ENCODE measurements around the gene NOS1. TPM values are rescaled to one million over a fixed set of nuclear protein-coding genes. Genes with fewer than 3 reads are reported as not detected.

Gene NOS1
- not detected in 2 replicates for polyA plus RNA-seq (2011; rRNA removed)
- polyA minus RNA-seq (2011; rRNA and poly(A)+ RNA removed), result under 0.01 TPM in 1 of 2 replicates, not detected in the other

DNA sequence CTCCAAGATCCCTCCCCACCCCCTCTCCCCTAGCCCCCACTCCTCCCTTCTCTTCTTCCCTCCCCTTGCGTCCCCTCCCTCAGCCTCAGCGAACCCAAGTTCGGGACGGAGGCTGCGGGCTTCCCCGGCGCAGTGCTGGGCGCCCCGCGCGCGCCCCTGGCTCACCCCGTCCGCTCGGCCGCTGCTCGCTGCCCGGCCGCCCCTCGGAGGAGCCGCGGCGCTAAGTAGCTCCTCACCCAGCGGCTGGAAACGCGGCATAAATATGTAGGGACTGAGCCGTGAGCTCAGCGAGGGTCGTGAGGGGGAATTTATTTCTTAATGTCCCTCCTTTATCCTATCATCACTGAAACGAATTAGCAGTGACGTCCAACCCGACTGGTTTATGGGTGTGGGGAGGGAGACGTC lies at the start of gene NOS1:
Gene NOS1 (minus strand): TSS at position 280 of the 405 bp plus-strand sequence. CDS start 30,557 bp downstream, outside the sequence.
- H3K27ac ChIP-seq (ENCODE audit: low read depth, low read length), result no peak within 1 kb of the TSS
- no peak for TF ChIP-seq CTCF (IDR thresholded peaks at IDR 0.05; ENCODE audit: low read depth, low read length)
- CTCF ChIA-PET, result no interaction called here
- POLR2A ChIA-PET, result no interaction called here
- H3K9me3 ChIP-seq (ENCODE audit: control insufficient read depth, insufficient read depth, low read length), result no peaks in the 10 kb centered on the region
- H3K4me3 ChIP-seq (ENCODE audit: low read depth, low read length), result no peak within 1 kb of the TSS
- no peak for DNase-seq (ENCODE audit: low read depth, low spot score)
- H3K27me3 ChIP-seq (ENCODE audit: control insufficient read depth, insufficient read depth, low read length), result peaks cover 8% of the 10 kb centered on the region

GRCh38 chr12:117409286-117409685 lies 47.9 kb upstream of the NOS1 start:
- no peak overlapping the region for H3K27ac ChIP-seq (ENCODE audit: low read depth, low read length)
- H3K9me3 ChIP-seq (ENCODE audit: control insufficient read depth, insufficient read depth, low read length), result peaks cover 62% of the 10 kb centered on the region
- POLR2A ChIA-PET, result no interaction called here
- no peak overlapping the region for H3K4me3 ChIP-seq (ENCODE audit: low read depth, low read length)
- DNase-seq (ENCODE audit: low read depth, low spot score), result no peak
- no peak for TF ChIP-seq CTCF (IDR thresholded peaks at IDR 0.05; ENCODE audit: low read depth, low read length)
- CTCF ChIA-PET, result no interaction called here
- H3K27me3 ChIP-seq (ENCODE audit: control insufficient read depth, insufficient read depth, low read length), result no peaks in the 10 kb centered on the region

GRCh38 chr12:117408161-117408791 lies 46.9 kb upstream of the NOS1 start:
- Histone ChIP-seq H3K9me3 (ENCODE audit: control insufficient read depth, insufficient read depth, low read length) (peaks cover 57% of the 10 kb centered on the region), H3K4me3 (ENCODE audit: low read depth, low read length) (no peak overlapping the region), H3K27me3 (ENCODE audit: control insufficient read depth, insufficient read depth, low read length) (no peaks in the 10 kb centered on the region), H3K27ac (ENCODE audit: low read depth, low read length) (no peak overlapping the region)
- no peak for DNase-seq (ENCODE audit: low read depth, low spot score)
- POLR2A ChIA-PET, result no interaction called here
- no peak for TF ChIP-seq CTCF (IDR thresholded peaks at IDR 0.05; ENCODE audit: low read depth, low read length)
- CTCF ChIA-PET, result no interaction called here

GRCh38 chr12:117404940-117405339 lies 43.5 kb upstream of the NOS1 start:
- POLR2A ChIA-PET, result no interaction called here
- Histone ChIP-seq H3K27me3 (ENCODE audit: control insufficient read depth, insufficient read depth, low read length) (no peaks in the 10 kb centered on the region), H3K9me3 (ENCODE audit: control insufficient read depth, insufficient read depth, low read length) (peaks cover 68% of the 10 kb centered on the region), H3K4me3 (ENCODE audit: low read depth, low read length) (no peak overlapping the region), H3K27ac (ENCODE audit: low read depth, low read length) (no peak overlapping the region)
- CTCF ChIA-PET, result no interaction called here
- no peak for DNase-seq (ENCODE audit: low read depth, low spot score)
- TF ChIP-seq CTCF (IDR thresholded peaks at IDR 0.05; ENCODE audit: low read depth, low read length), result no peak

- Histone ChIP-seq H3K9me3 (ENCODE audit: control insufficient read depth, insufficient read depth, low read length) (peaks cover 62% of the 10 kb centered on the region), H3K4me3 (ENCODE audit: low read depth, low read length) (no peak overlapping the region), H3K27ac (ENCODE audit: low read depth, low read length) (no peak overlapping the region), H3K27me3 (ENCODE audit: control insufficient read depth, insufficient read depth, low read length) (no peaks in the 10 kb centered on the region)
- ChIA-PET POLR2A (no interaction called here), CTCF (no interaction called here)
- DNase-seq (ENCODE audit: low read depth, low spot score), result no peak
- TF ChIP-seq CTCF (IDR thresholded peaks at IDR 0.05; ENCODE audit: low read depth, low read length), result no peak
Measured at GRCh38 chr12:117404203-117404853, 42.9 kb upstream of the NOS1 start.

Measured in AG04450 (cell line).